CD14-positive monocyte (primary cell): ENCODE results near the gene CLBA1. TPM values are rescaled to one million over a fixed set of nuclear protein-coding genes. Genes with fewer than 3 reads are reported as not detected.

Experiments used
- DNase-seq, 3 donors: peaks; one replicate each; pipeline ENCODE4 v3.0.0-alpha.2; 2011 to 2022
- H2AFZ ChIP-seq: 2 replicates; pipeline ENCODE4 v1.6.0; 2012; ENCODE audit warnings: mild to moderate bottlenecking, low read depth, low read length, inconsistent platforms; ENCODE audit not compliant: insufficient read depth, poor library complexity, severe bottlenecking
- H3K27ac ChIP-seq, 2 donors: 1 replicate in 1 of 2; 2 replicates in 1 of 2; pipeline ENCODE4 v1.5.1; 2012 to 2013; ENCODE audit warnings: low read length in 2 of 2, control low read depth in 1 of 2, inconsistent platforms in 1 of 2, low read depth in 1 of 2, mild to moderate bottlenecking in 1 of 2
- H3K27me3 ChIP-seq, 2 donors: one replicate each; pipeline versions ENCODE4 v1.6.0 to v1.6.1; 2011 to 2013; ENCODE audit warnings: low read length in 2 of 2; ENCODE audit not compliant: control insufficient read depth in 2 of 2, insufficient read depth in 2 of 2
- H3K36me3 ChIP-seq, 2 donors: replicated peaks in 1 of 2; 1 replicate in 1 of 2; 2 replicates in 1 of 2; pipeline versions ENCODE4 v1.5.1 to v1.6.1; 2012 to 2013; ENCODE audit warnings: low read length in 2 of 2, control low read depth in 1 of 2, inconsistent platforms in 1 of 2, mild to moderate bottlenecking in 1 of 2; ENCODE audit not compliant: insufficient read depth in 2 of 2, control insufficient read depth in 1 of 2
- H3K4me1 ChIP-seq, 2 donors: 1 replicate in 1 of 2; 2 replicates in 1 of 2; pipeline versions ENCODE4 v1.5.1 to v1.6.1; 2012 to 2013; ENCODE audit warnings: low read length in 2 of 2, control low read depth in 1 of 2, inconsistent platforms in 1 of 2, mild to moderate bottlenecking in 1 of 2, moderate library complexity in 1 of 2; ENCODE audit not compliant: insufficient read depth in 2 of 2, control insufficient read depth in 1 of 2
- H3K4me2 ChIP-seq: replicated peaks from 2 replicates; pipeline ENCODE3; 2012; ENCODE audit warnings: low read length, moderate library complexity, mild to moderate bottlenecking; ENCODE audit not compliant: poor library complexity, severe bottlenecking; ENCODE audit errors: extremely low read depth
- H3K4me3 ChIP-seq, 3 experiments: fragments of 200-600 bp in 1 of 3; sonication (generic) in 1 of 3; replicated peaks in 1 of 3; 1 replicate in 2 of 3; 2 replicates in 1 of 3; pipeline ENCODE4 v1.5.1; 2011 to 2013; ENCODE audit warnings: low read length in 3 of 3, mild to moderate bottlenecking in 3 of 3, control low read depth in 2 of 3, low read depth in 2 of 3, inconsistent platforms in 1 of 3, moderate library complexity in 1 of 3
- H3K79me2 ChIP-seq: 2 replicates; pipeline ENCODE4 v1.6.0; 2012; ENCODE audit warnings: mild to moderate bottlenecking, control low read depth, inconsistent platforms, low read length, moderate library complexity; ENCODE audit not compliant: insufficient read depth
- H3K9ac ChIP-seq: 2 replicates; pipeline ENCODE4 v1.6.0; 2017; ENCODE audit warnings: low read length, mild to moderate bottlenecking; ENCODE audit not compliant: insufficient read depth, poor library complexity, severe bottlenecking
- H3K9me3 ChIP-seq, 2 donors: replicated peaks in 1 of 2; 1 replicate in 1 of 2; 2 replicates in 1 of 2; pipeline versions ENCODE4 v1.5.1 to v1.6.1; 2012 to 2013; ENCODE audit warnings: low read length in 2 of 2, control low read depth in 1 of 2; ENCODE audit not compliant: control insufficient read depth in 1 of 2, insufficient read depth in 1 of 2
- H4K20me1 ChIP-seq: 2 replicates; pipeline ENCODE4 v1.6.0; 2012; ENCODE audit warnings: mild to moderate bottlenecking, low read length, control low read depth, moderate library complexity; ENCODE audit not compliant: insufficient read depth
- H3K27ac Mint-ChIP-seq, 7 donors: one replicate each; pipeline ENCODE4 v1.8.0; 2020; ENCODE audit warnings: mild to moderate bottlenecking in 7 of 7, mixed read lengths in 7 of 7, moderate library complexity in 6 of 7, inconsistent platforms in 2 of 7
- H3K27me3 Mint-ChIP-seq, 3 donors: one replicate each; pipeline ENCODE4 v1.8.0; 2021 to 2022; ENCODE audit warnings: low read depth in 3 of 3, mild to moderate bottlenecking in 3 of 3, mixed read lengths in 3 of 3, moderate library complexity in 3 of 3, inconsistent platforms in 1 of 3
- H3K36me3 Mint-ChIP-seq, 2 donors: one replicate each; pipeline ENCODE4 v1.8.0; 2020; ENCODE audit warnings: mixed read lengths in 2 of 2, inconsistent platforms in 1 of 2, mild to moderate bottlenecking in 1 of 2
- H3K4me1 Mint-ChIP-seq: one replicate; pipeline ENCODE4 v1.8.0; 2020; ENCODE audit warnings: mild to moderate bottlenecking, mixed read lengths
- H3K4me3 Mint-ChIP-seq, 2 donors: one replicate each; pipeline ENCODE4 v1.8.0; 2020; ENCODE audit warnings: mild to moderate bottlenecking in 2 of 2, mixed read lengths in 2 of 2, moderate library complexity in 1 of 2
- H3K9me3 Mint-ChIP-seq, 7 donors: one replicate each; pipeline ENCODE4 v1.8.0; 2020 to 2022; ENCODE audit warnings: mixed read lengths in 7 of 7, mild to moderate bottlenecking in 6 of 7, moderate library complexity in 6 of 7, inconsistent platforms in 2 of 7
- WGBS: methylation state at CpG from one replicate; pipeline ENCODE4 v1.1.5; 2013; ENCODE audit warnings: missing lambda C conversion rate; ENCODE audit not compliant: insufficient coverage; 5-methylcytosine and 5-hydroxymethylcytosine counted together
- intact Hi-C, 2 donors: fragments of 100-400 bp; cut with micrococcal nuclease; formaldehyde crosslinking; loops; one replicate each; pipeline versions ENCODE4 v1.15.0 to v1.15.1; 2023
- polyA plus RNA-seq, 3 donors: library from polyadenylated mRNA; depleted of rRNA in 1 of 3; unstranded in 2 of 3; stranded (reverse) in 1 of 3; fragments of 300-500 nt in 2 of 3; fragments of >200 nt in 1 of 3; fragmentation: Illumina TruSeq in 2 of 3; gene quantifications; 1 replicate in 2 of 3; 2 replicates in 1 of 3; pipeline ENCODE4 v1.2.3, GENCODE V29; 2012 to 2021
- TF ChIP-seq, protein P1 (sequence below): fragments of 200-600 bp; IDR thresholded peaks from one replicate; pipeline ENCODE4 v1.8.0; 2022; ENCODE audit warnings: antibody characterized with exemption, mild to moderate bottlenecking

CLBA1 gene
- polyA plus RNA-seq, 3 donors: 0.62 to 0.76 (median 0.63) TPM

DNA sequence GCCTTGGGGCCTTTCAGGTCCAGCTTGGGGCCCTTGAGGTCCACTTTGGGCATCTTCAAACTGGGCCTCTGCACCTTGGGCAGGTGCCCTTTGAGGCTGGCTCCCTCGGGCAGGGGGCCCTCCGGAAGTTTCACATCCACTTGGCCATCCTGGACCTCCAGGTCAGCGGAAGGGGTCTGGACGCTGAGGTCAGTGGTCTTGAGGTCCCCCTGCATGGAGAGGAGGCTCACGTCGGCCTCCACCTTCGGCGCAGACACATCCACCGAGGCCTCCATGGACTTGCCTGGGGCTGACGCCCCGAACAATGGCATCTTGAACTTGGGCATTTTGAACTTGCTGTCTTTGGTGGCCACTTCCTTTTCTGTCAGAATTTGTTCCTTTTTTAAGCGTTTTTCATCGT lies 32.5 kb upstream of the CLBA1 start:
- Mint-ChIP-seq H3K4me3 (no peak overlapping the region), H3K27ac (no peak overlapping the region), H3K36me3 (no peaks in the 10 kb centered on the region), H3K4me1 (peaks cover 5% of the 10 kb centered on the region), H3K27me3 (peaks cover 0 to 8% (median 3%) of the 10 kb centered on the region in 3 donors), H3K9me3 (peaks cover 0 to 2% (median 0%) of the 10 kb centered on the region in 7 donors)
- H2AFZ ChIP-seq: no peak overlapping the region
- intact Hi-C loops: no loop called here
- no peaks in the 10 kb centered on the region for H4K20me1 ChIP-seq
- no peaks in the 10 kb centered on the region for H3K36me3 ChIP-seq
- no peaks in the 10 kb centered on the region for H3K79me2 ChIP-seq
- WGBS: 96% methylated on average over 11 of the region's 13 CpGs
- H3K9ac ChIP-seq: no peak overlapping the region
- no peaks in the 10 kb centered on the region for H3K27me3 ChIP-seq
- no peaks in the 10 kb centered on the region for H3K9me3 ChIP-seq
- H3K4me1 ChIP-seq: no peaks in the 10 kb centered on the region
- H3K4me3 ChIP-seq: no peak overlapping the region
- DNase-seq: no peak
- no peak overlapping the region for H3K4me2 ChIP-seq
- H3K27ac ChIP-seq: no peak overlapping the region
- TF ChIP-seq, protein P1, sequence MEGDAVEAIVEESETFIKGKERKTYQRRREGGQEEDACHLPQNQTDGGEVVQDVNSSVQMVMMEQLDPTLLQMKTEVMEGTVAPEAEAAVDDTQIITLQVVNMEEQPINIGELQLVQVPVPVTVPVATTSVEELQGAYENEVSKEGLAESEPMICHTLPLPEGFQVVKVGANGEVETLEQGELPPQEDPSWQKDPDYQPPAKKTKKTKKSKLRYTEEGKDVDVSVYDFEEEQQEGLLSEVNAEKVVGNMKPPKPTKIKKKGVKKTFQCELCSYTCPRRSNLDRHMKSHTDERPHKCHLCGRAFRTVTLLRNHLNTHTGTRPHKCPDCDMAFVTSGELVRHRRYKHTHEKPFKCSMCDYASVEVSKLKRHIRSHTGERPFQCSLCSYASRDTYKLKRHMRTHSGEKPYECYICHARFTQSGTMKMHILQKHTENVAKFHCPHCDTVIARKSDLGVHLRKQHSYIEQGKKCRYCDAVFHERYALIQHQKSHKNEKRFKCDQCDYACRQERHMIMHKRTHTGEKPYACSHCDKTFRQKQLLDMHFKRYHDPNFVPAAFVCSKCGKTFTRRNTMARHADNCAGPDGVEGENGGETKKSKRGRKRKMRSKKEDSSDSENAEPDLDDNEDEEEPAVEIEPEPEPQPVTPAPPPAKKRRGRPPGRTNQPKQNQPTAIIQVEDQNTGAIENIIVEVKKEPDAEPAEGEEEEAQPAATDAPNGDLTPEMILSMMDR: no peak

DNA sequence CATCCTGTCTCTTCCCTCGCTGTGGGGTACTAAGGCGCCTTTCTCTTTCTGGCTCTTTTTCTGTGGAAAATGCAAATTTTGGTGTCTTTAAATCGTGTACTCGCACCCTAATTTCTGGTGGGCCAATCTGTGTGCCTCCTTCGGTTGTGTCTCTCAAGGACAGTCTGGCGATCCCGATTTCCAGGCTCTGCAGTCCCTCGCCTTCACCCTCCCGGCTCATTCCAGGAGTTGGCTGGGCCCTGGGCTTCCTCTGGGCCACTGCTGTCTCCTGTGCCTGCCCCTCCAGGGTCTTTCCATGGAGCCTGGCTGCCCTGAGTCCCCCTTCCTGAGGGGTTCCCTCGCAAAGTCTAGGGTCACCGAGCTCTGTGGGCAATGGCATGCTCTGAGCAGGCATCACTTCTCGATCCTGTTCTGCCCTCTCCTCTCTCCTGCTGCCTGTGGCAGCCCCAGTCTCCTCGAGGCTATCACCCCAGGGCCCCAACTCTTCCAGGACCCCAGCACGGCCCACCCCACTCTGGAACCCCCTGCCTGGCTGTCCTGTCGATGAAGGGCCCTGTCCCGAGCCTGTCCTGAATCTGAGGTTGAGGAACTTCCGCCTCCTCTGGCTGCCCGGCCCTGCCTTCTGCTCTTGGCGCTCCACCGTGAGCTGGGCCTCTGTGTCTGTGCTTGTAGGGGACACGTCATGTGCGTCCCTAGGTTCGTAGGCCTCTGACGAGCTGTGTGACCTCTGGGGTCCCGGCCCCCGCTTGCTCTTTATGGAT lies 31.5 kb upstream of the CLBA1 start:
- Histone ChIP-seq H3K9me3 (no peaks in the 10 kb centered on the region), H3K4me1 (no peaks in the 10 kb centered on the region), H3K4me3 (no peak overlapping the region), H4K20me1 (no peaks in the 10 kb centered on the region), H3K27me3 (no peaks in the 10 kb centered on the region), H3K36me3 (no peaks in the 10 kb centered on the region), H3K4me2 (no peak overlapping the region), H3K79me2 (no peaks in the 10 kb centered on the region), H3K27ac (no peak overlapping the region), H3K9ac (no peak overlapping the region), H2AFZ (no peak overlapping the region)
- no peak for DNase-seq
- Mint-ChIP-seq H3K27ac (no peak overlapping the region), H3K36me3 (no peaks in the 10 kb centered on the region), H3K4me1 (peaks cover 5% of the 10 kb centered on the region), H3K4me3 (no peak overlapping the region), H3K9me3 (peaks cover 0 to 2% (median 0%) of the 10 kb centered on the region in 7 donors), H3K27me3 (peaks cover 7 to 8% (median 7%) of the 10 kb centered on the region in 3 donors)
- intact Hi-C loops: no loop called here
- TF ChIP-seq, protein P1: no peak
- 93% methylated on average over 19 of the region's 26 CpGs for WGBS
